GM23338 (cell line): ENCODE measurements around the gene FBXL19.

ENCODE experiments used
- EZH2 ChIP-seq: fragments of 200-600 bp; sonication (generic); IDR thresholded peaks from one replicate; pipeline ENCODE4 v1.8.0; 2017; ENCODE audit warnings: antibody characterized with exemption, mild to moderate bottlenecking, low read depth; ENCODE audit not compliant: unreplicated experiment
- POLR2AphosphoS5 ChIP-seq: IDR thresholded peaks from 2 replicates; pipeline ENCODE4 v1.6.1; 2016; ENCODE audit warnings: antibody characterized with exemption, low read depth
- ZNF331 ChIP-seq: fragments of 250-450 bp; sonication (Bioruptor Pico); IDR thresholded peaks from 2 replicates; pipeline ENCODE4 v1.5.0; 2020; ENCODE audit warnings: low read depth, mild to moderate bottlenecking, moderate library complexity
- TF ChIP-seq, protein P1 (sequence below), 2 experiments: fragments of 200-600 bp in 1 of 2; sonication (generic) in 1 of 2; conservative IDR thresholded peaks; 2 replicates each; pipeline versions ENCODE4 v1.5.1 to v1.6.1; 2016 to 2017; ENCODE audit warnings: antibody characterized with exemption in 2 of 2, low read depth in 2 of 2, mild to moderate bottlenecking in 2 of 2, moderate library complexity in 1 of 2
- TF ChIP-seq, protein P2 (sequence below): IDR thresholded peaks from one replicate; pipeline ENCODE4 v1.6.1; 2018; ENCODE audit warnings: antibody characterized with exemption; ENCODE audit not compliant: unreplicated experiment

DNA sequence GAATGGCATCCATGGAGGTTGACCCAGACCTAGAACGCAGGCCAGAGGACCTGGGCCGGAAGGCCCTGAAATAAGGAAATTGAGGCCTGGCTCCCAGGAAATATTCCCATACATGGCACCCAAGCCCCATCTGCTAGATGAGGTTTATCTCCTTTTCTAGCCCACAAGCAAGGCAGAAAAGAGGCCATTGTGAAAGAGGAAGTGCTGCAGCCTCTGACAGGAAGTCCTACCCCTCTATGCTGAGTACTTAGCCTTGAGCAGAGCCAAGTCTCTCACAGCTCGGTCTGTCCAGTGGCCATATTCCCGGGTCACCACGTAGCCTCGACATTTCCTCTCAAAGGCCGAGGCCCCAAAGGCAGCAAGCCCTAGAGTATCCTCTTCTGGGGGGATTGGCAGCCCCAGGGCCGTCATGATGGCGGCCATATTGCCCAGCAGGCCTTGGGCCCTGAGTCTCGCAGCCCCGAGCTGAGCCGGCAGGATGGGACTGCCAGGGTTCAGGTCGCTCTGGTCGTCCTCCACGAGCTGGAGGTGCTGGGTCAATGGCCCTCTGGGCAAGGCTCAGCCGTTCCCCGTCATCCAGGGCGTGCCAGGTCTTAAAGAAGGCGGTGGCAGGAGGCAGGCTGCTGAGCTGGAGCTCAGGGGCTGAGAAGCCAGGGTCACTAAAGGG lies 19.1 kb upstream of the FBXL19 start:
- TF ChIP-seq, protein P1, sequence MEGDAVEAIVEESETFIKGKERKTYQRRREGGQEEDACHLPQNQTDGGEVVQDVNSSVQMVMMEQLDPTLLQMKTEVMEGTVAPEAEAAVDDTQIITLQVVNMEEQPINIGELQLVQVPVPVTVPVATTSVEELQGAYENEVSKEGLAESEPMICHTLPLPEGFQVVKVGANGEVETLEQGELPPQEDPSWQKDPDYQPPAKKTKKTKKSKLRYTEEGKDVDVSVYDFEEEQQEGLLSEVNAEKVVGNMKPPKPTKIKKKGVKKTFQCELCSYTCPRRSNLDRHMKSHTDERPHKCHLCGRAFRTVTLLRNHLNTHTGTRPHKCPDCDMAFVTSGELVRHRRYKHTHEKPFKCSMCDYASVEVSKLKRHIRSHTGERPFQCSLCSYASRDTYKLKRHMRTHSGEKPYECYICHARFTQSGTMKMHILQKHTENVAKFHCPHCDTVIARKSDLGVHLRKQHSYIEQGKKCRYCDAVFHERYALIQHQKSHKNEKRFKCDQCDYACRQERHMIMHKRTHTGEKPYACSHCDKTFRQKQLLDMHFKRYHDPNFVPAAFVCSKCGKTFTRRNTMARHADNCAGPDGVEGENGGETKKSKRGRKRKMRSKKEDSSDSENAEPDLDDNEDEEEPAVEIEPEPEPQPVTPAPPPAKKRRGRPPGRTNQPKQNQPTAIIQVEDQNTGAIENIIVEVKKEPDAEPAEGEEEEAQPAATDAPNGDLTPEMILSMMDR (conservative IDR thresholded peaks at IDR 0.05; ENCODE audit: low read depth in 2 of 2) = no peak
- TF ChIP-seq, protein P2, sequence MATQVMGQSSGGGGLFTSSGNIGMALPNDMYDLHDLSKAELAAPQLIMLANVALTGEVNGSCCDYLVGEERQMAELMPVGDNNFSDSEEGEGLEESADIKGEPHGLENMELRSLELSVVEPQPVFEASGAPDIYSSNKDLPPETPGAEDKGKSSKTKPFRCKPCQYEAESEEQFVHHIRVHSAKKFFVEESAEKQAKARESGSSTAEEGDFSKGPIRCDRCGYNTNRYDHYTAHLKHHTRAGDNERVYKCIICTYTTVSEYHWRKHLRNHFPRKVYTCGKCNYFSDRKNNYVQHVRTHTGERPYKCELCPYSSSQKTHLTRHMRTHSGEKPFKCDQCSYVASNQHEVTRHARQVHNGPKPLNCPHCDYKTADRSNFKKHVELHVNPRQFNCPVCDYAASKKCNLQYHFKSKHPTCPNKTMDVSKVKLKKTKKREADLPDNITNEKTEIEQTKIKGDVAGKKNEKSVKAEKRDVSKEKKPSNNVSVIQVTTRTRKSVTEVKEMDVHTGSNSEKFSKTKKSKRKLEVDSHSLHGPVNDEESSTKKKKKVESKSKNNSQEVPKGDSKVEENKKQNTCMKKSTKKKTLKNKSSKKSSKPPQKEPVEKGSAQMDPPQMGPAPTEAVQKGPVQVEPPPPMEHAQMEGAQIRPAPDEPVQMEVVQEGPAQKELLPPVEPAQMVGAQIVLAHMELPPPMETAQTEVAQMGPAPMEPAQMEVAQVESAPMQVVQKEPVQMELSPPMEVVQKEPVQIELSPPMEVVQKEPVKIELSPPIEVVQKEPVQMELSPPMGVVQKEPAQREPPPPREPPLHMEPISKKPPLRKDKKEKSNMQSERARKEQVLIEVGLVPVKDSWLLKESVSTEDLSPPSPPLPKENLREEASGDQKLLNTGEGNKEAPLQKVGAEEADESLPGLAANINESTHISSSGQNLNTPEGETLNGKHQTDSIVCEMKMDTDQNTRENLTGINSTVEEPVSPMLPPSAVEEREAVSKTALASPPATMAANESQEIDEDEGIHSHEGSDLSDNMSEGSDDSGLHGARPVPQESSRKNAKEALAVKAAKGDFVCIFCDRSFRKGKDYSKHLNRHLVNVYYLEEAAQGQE = no peak
- no peak for TF ChIP-seq ZNF331 (CRISPR knock-in tag)
- no peak for TF ChIP-seq EZH2
- no peak for TF ChIP-seq POLR2AphosphoS5
